Caco-2 (cell line): ENCODE data around the gene MAML2. TPM values are rescaled to one million over a fixed set of nuclear protein-coding genes. Genes with fewer than 3 reads are reported as not detected.

Experiments used
- BruUV-seq: library from RNA; stranded (reverse); fragments of 400-500 nt; replicated peaks from 2 replicates; lab custom pipeline; 2021; lab: Mats Ljungman, UMichigan
- CTCF ChIA-PET: fragments of 300-600 bp; sonication (Branson Sonifier 250); formaldehyde crosslinking; loops from one replicate; lab custom pipeline; 2022; ENCODE audit warnings: antibody characterized with exemption; lab: Charles Lee
- POLR2A ChIA-PET: fragments of 300-600 bp; sonication (Branson Sonifier 250); formaldehyde crosslinking; loops from one replicate; lab custom pipeline; 2022; ENCODE audit warnings: antibody characterized with exemption; lab: Charles Lee
- DNase-seq, 2 experiments: peaks; one replicate each; pipeline versions ENCODE4 v3.0.0 to v3.0.0-alpha.2; 2020 to 2022
- H3K27me3 ChIP-seq: replicated peaks from 2 replicates; pipeline ENCODE4 v1.6.0; 2011; ENCODE audit warnings: low read length; ENCODE audit not compliant: control insufficient read depth, insufficient read depth
- H3K36me3 ChIP-seq: 2 replicates; pipeline ENCODE4 v1.5.1; 2011; ENCODE audit warnings: low read length; ENCODE audit not compliant: control insufficient read depth, insufficient read depth
- H3K4me1 ChIP-seq: fragments of 250-450 bp; sonication (Bioruptor Pico); 2 replicates; pipeline ENCODE4 v1.5.1; 2020; ENCODE audit warnings: mild to moderate bottlenecking
- H3K4me3 ChIP-seq: 2 replicates; pipeline ENCODE4 v1.5.1; 2011; ENCODE audit warnings: low read depth, mild to moderate bottlenecking, control low read depth, low read length
- H3K9me3 ChIP-seq: fragments of 250-450 bp; sonication (Bioruptor Pico); 2 replicates; pipeline ENCODE4 v1.5.1; 2020; ENCODE audit warnings: mild to moderate bottlenecking, moderate library complexity
- H3K27ac Mint-ChIP-seq: one replicate; pipeline ENCODE4 v1.8.0; 2022; ENCODE audit warnings: mixed read lengths; ENCODE audit not compliant: unreplicated experiment
- H3K27me3 Mint-ChIP-seq: one replicate; pipeline ENCODE4 v1.8.0; 2022; ENCODE audit warnings: mixed read lengths; ENCODE audit not compliant: insufficient read depth, unreplicated experiment
- H3K36me3 Mint-ChIP-seq: one replicate; pipeline ENCODE4 v1.8.0; 2022; ENCODE audit warnings: mild to moderate bottlenecking, mixed read lengths; ENCODE audit not compliant: insufficient read depth, unreplicated experiment
- H3K4me1 Mint-ChIP-seq: one replicate; pipeline ENCODE4 v1.8.0; 2022; ENCODE audit warnings: low read depth, mixed read lengths; ENCODE audit not compliant: unreplicated experiment
- H3K4me3 Mint-ChIP-seq: one replicate; pipeline ENCODE4 v1.8.0; 2022; ENCODE audit warnings: mild to moderate bottlenecking, moderate library complexity, mixed read lengths; ENCODE audit not compliant: unreplicated experiment
- H3K9me3 Mint-ChIP-seq: one replicate; pipeline ENCODE4 v1.8.0; 2022; ENCODE audit warnings: mixed read lengths; ENCODE audit not compliant: unreplicated experiment
- CTCF ChIP-seq, 2 experiments: fragments of 200-600 bp in 1 of 2; IDR thresholded peaks; 1 replicate in 1 of 2; 2 replicates in 1 of 2; pipeline versions ENCODE4 v1.5.1 to v1.8.0; 2011 to 2022; ENCODE audit warnings: antibody characterized with exemption in 1 of 2, control low read depth in 1 of 2, inconsistent platforms in 1 of 2, low read depth in 1 of 2, low read length in 1 of 2, mild to moderate bottlenecking in 1 of 2, moderate library complexity in 1 of 2; ENCODE audit not compliant: insufficient read depth in 1 of 2, severe bottlenecking in 1 of 2, unreplicated experiment in 1 of 2
- intact Hi-C: fragments of 100-400 bp; cut with micrococcal nuclease; formaldehyde crosslinking; loops from one replicate; pipeline ENCODE4 v1.10.0; 2022; ENCODE audit not compliant: unreplicated experiment
- total RNA-seq: library from RNA; stranded (reverse); gene quantifications from 2 replicates; pipeline ENCODE4 v1.2.3, GENCODE V29; 2022

The MAML2 gene
- total RNA-seq, 1 experiment from 2014 or later, result 11.5 TPM

GRCh38 chr11:95950905-95951304 lies 392.1 kb downstream of the MAML2 start:
- no peaks in the 10 kb centered on the region for H3K27me3 ChIP-seq
- H3K36me3 Mint-ChIP-seq, result no peaks in the 10 kb centered on the region
- intact Hi-C loops, result no loop called here
- H3K4me1 ChIP-seq, result no peaks in the 10 kb centered on the region
- H3K36me3 ChIP-seq, result no peaks in the 10 kb centered on the region
- TF ChIP-seq CTCF (IDR thresholded peaks at IDR 0.05; ENCODE audit: insufficient read depth in 1 of 2, low read depth in 1 of 2, low read length in 1 of 2, severe bottlenecking in 1 of 2, unreplicated experiment in 1 of 2), result no peak
- no peak for DNase-seq
- H3K9me3 ChIP-seq, result peaks cover 17% of the 10 kb centered on the region
- no peak overlapping the region for H3K4me3 Mint-ChIP-seq
- CTCF ChIA-PET, result no interaction called here
- no peaks in the 10 kb centered on the region for H3K4me1 Mint-ChIP-seq
- H3K4me3 ChIP-seq, result no peak overlapping the region
- H3K9me3 Mint-ChIP-seq, result peaks cover 47% of the 10 kb centered on the region
- H3K27ac Mint-ChIP-seq, result no peak overlapping the region
- no TSS peak for BruUV-seq
- POLR2A ChIA-PET, result no interaction called here
- H3K27me3 Mint-ChIP-seq, result no peaks in the 10 kb centered on the region

- BruUV-seq, result no TSS peak
- Mint-ChIP-seq H3K4me1 (no peaks in the 10 kb centered on the region), H3K36me3 (no peaks in the 10 kb centered on the region), H3K27ac (no peak overlapping the region), H3K4me3 (no peak overlapping the region), H3K9me3 (peaks cover 60% of the 10 kb centered on the region), H3K27me3 (no peaks in the 10 kb centered on the region)
- Histone ChIP-seq H3K36me3 (no peaks in the 10 kb centered on the region), H3K4me3 (no peak overlapping the region), H3K4me1 (no peaks in the 10 kb centered on the region), H3K9me3 (peaks cover 36% of the 10 kb centered on the region), H3K27me3 (no peaks in the 10 kb centered on the region)
- ChIA-PET CTCF (no interaction called here), POLR2A (no interaction called here)
- intact Hi-C loops, result no loop called here
- no peak for TF ChIP-seq CTCF (IDR thresholded peaks at IDR 0.05; ENCODE audit: insufficient read depth in 1 of 2, low read depth in 1 of 2, low read length in 1 of 2, severe bottlenecking in 1 of 2, unreplicated experiment in 1 of 2)
- DNase-seq, result no peak
Measured at GRCh38 chr11:95948637-95949036, 394.4 kb downstream of the MAML2 start.

- Histone ChIP-seq H3K4me1 (no peaks in the 10 kb centered on the region), H3K36me3 (no peaks in the 10 kb centered on the region), H3K9me3 (peaks cover 41% of the 10 kb centered on the region), H3K27me3 (no peaks in the 10 kb centered on the region), H3K4me3 (no peak overlapping the region)
- POLR2A ChIA-PET, result no interaction called here
- CTCF ChIA-PET, result no interaction called here
- no peaks in the 10 kb centered on the region for H3K4me1 Mint-ChIP-seq
- H3K36me3 Mint-ChIP-seq, result no peaks in the 10 kb centered on the region
- no peak for DNase-seq
- H3K27ac Mint-ChIP-seq, result no peak overlapping the region
- no peak for TF ChIP-seq CTCF (IDR thresholded peaks at IDR 0.05; ENCODE audit: insufficient read depth in 1 of 2, low read depth in 1 of 2, low read length in 1 of 2, severe bottlenecking in 1 of 2, unreplicated experiment in 1 of 2)
- H3K4me3 Mint-ChIP-seq, result no peak overlapping the region
- H3K27me3 Mint-ChIP-seq, result no peaks in the 10 kb centered on the region
- intact Hi-C loops, result no loop called here
- peaks cover 61% of the 10 kb centered on the region for H3K9me3 Mint-ChIP-seq
- no TSS peak for BruUV-seq
Measured at GRCh38 chr11:95944623-95945022, 398.4 kb downstream of the MAML2 start.
